ENCODE data around the gene TRIM60. TPM values are rescaled to one million over a fixed set of nuclear protein-coding genes. Genes with fewer than 3 reads are reported as not detected.
"Not testable (repeated sequence)": the region's sequence is repeated elsewhere in the genome, so short reads cannot be mapped to it uniquely, and the experiment has no call there.

The TRIM60 gene
- total RNA-seq, 2 experiments from 2014 or later, result not detected

DNA sequence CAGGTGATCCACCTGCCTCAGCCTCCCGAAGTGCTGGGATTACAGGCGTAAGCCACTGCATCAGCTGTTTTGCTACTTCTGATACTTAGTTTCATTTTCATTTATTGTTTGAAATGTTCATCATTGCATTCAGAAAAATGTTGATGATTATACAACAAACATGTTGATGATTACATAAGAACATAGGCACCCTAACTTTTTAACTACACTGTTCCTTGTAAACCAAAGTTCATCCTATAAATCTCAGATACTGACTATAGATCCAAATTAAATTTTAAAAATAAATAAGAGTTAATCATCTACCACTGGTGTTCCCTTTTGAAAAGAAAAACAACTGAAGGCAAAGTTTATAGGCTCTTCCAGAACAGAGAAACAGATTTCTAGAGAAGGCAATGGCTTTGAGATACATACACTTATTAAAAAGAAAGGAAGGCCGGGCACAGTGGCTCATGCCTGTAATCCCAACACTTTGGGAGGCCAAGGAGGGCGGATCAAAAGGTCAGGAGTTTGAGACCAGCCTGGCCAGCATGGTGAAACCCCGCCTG is 45.3 kb downstream of the TRIM60 start:
- H3K4me1 ChIP-seq (ENCODE audit: insufficient read depth, low read length, poor library complexity, severe bottlenecking), result no peaks in the 10 kb centered on the region
- no peaks in the 10 kb centered on the region for H4K20me1 ChIP-seq (ENCODE audit: insufficient read depth, low read length)

DNA sequence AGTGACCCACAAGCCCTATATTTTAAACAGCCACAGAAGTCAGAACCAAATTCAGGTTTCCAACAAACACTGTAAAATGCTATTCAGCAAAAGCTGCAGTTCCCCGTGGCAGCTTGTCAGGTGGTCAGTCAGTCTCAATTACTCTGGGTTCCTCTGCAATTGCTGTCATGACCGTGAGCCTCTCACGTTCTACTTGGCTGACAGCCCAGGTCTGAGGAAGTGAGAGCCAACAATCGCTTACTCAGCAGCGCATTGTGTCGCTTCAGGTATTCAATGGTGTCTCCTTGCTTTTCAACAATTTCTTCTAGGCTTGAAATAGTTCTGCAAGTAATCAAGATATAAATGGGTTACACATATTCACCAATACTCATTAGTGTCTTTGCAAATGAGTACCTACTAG is 47.7 kb downstream of the TRIM60 start:
- no peaks in the 10 kb centered on the region for H4K20me1 ChIP-seq (ENCODE audit: insufficient read depth, low read length)
- POLR2A ChIA-PET, result no interaction called here
- TF ChIP-seq, protein P1, sequence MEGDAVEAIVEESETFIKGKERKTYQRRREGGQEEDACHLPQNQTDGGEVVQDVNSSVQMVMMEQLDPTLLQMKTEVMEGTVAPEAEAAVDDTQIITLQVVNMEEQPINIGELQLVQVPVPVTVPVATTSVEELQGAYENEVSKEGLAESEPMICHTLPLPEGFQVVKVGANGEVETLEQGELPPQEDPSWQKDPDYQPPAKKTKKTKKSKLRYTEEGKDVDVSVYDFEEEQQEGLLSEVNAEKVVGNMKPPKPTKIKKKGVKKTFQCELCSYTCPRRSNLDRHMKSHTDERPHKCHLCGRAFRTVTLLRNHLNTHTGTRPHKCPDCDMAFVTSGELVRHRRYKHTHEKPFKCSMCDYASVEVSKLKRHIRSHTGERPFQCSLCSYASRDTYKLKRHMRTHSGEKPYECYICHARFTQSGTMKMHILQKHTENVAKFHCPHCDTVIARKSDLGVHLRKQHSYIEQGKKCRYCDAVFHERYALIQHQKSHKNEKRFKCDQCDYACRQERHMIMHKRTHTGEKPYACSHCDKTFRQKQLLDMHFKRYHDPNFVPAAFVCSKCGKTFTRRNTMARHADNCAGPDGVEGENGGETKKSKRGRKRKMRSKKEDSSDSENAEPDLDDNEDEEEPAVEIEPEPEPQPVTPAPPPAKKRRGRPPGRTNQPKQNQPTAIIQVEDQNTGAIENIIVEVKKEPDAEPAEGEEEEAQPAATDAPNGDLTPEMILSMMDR (conservative IDR thresholded peaks at IDR 0.05; ENCODE audit: low read length), result no peak
- no peak for TF ChIP-seq EZH2phosphoT487 (IDR thresholded peaks at IDR 0.05; ENCODE audit: borderline replicate concordance, low read depth, low read length)
- no peaks in the 10 kb centered on the region for H3K4me1 ChIP-seq (ENCODE audit: insufficient read depth, low read length, poor library complexity, severe bottlenecking)
- no peak overlapping the region for H3K4me3 ChIP-seq (ENCODE audit: low read depth, low read length, poor library complexity, severe bottlenecking)
- H3K4me2 ChIP-seq (ENCODE audit: low read length), result no peak overlapping the region
- H3K27ac ChIP-seq (ENCODE audit: low read depth, low read length, poor library complexity, severe bottlenecking), result no peak overlapping the region
- intact Hi-C loops (cut with micrococcal nuclease; ENCODE audit: unreplicated experiment), result no loop called here
- CTCF ChIA-PET (ENCODE audit: unreplicated experiment), result no interaction called here
- H3K9me2 ChIP-seq (ENCODE audit: insufficient read depth, low read length), result no peaks in the 10 kb centered on the region
- no peaks in the 10 kb centered on the region for H3K9me3 ChIP-seq (ENCODE audit: low read length)
- no TSS peak for BruUV-seq (replicated peaks)
- peaks cover 35% of the 10 kb centered on the region; the same call in 1 of the 2 replicates for H3K36me3 ChIP-seq (ENCODE audit: insufficient read depth, low read length)
- H2AFZ ChIP-seq (ENCODE audit: low read length), result no peak overlapping the region
- DNase-seq (ENCODE audit: low spot score), result no peak
- no peaks in the 10 kb centered on the region for H3K79me2 ChIP-seq (ENCODE audit: insufficient read depth, low read depth, low read length)

More for the DNA sequence above, 45.3 kb downstream of the TRIM60 start:
- no peak overlapping the region for H3K4me3 ChIP-seq (ENCODE audit: low read depth, low read length, poor library complexity, severe bottlenecking)
- ChIA-PET CTCF (ENCODE audit: unreplicated experiment) (no interaction called here), POLR2A (interaction anchor here (0.5 kb wide), 1 partner anchor 270 kb away, joined by 3 read pairs; no protein-coding TSS in a partner anchor)
- TF ChIP-seq EZH2phosphoT487 (IDR thresholded peaks at IDR 0.05; ENCODE audit: borderline replicate concordance, low read depth, low read length), result no peak
- TF ChIP-seq, protein P1 (conservative IDR thresholded peaks at IDR 0.05; ENCODE audit: low read length), result no peak
- no peaks in the 10 kb centered on the region for H3K79me2 ChIP-seq (ENCODE audit: insufficient read depth, low read depth, low read length)
- peaks cover 31% of the 10 kb centered on the region; the same call in 1 of the 2 replicates for H3K36me3 ChIP-seq (ENCODE audit: insufficient read depth, low read length)
- no peak overlapping the region for H3K27ac ChIP-seq (ENCODE audit: low read depth, low read length, poor library complexity, severe bottlenecking)
- intact Hi-C loops (cut with micrococcal nuclease; ENCODE audit: unreplicated experiment), result no loop called here
- no peak overlapping the region for H3K4me2 ChIP-seq (ENCODE audit: low read length)
- H3K9me2 ChIP-seq (ENCODE audit: insufficient read depth, low read length), result no peaks in the 10 kb centered on the region
- no peaks in the 10 kb centered on the region for H3K9me3 ChIP-seq (ENCODE audit: low read length)
- DNase-seq (ENCODE audit: low spot score), result no peak
- no TSS peak for BruUV-seq (replicated peaks)
- no peak overlapping the region for H2AFZ ChIP-seq (ENCODE audit: low read length)

DNA sequence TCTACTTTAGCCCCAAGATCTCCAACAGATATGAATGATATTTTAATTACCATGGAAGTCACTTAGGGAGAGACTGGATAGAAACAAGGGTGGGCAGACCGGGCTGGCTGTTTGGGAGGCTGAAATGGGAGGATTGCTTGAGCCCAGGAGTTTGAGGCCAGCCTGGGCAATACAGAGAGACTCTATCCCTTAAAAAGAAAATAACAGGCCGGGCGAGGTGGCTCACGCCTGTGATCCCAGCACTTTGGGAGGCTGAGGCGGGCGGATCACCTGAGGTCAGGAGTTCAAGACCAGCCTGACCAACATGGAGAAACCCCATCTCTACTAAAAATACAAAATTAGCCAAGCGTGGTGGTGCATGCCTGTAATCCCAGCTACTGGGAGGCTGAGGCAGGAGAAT is 53.0 kb downstream of the TRIM60 start:
- intact Hi-C loops (cut with micrococcal nuclease; ENCODE audit: unreplicated experiment); H3K9me2 ChIP-seq (ENCODE audit: insufficient read depth, low read length); H3K9me3 ChIP-seq (ENCODE audit: low read length); H3K79me2 ChIP-seq (ENCODE audit: insufficient read depth, low read depth, low read length); H3K4me1 ChIP-seq (ENCODE audit: insufficient read depth, low read length, poor library complexity, severe bottlenecking); H2AFZ ChIP-seq (ENCODE audit: low read length); H3K4me2 ChIP-seq (ENCODE audit: low read length); BruUV-seq (replicated peaks); DNase-seq (ENCODE audit: low spot score); H3K4me3 ChIP-seq (ENCODE audit: low read depth, low read length, poor library complexity, severe bottlenecking); H3K27ac ChIP-seq (ENCODE audit: low read depth, low read length, poor library complexity, severe bottlenecking); CTCF ChIA-PET (ENCODE audit: unreplicated experiment); H4K20me1 ChIP-seq (ENCODE audit: insufficient read depth, low read length): not testable (repeated sequence)
- H3K36me3 ChIP-seq (ENCODE audit: insufficient read depth, low read length), result peaks cover 47% of the 10 kb centered on the region
- POLR2A ChIA-PET, result interaction anchor here (0.7 kb wide), 1 partner anchor 1529 kb away, joined by 3 read pairs; no protein-coding TSS in a partner anchor

All from OCI-LY7 (cell line).